K562 (cell line): ENCODE data around the gene PLAAT4. TPM values are rescaled to one million over a fixed set of nuclear protein-coding genes. Genes with fewer than 3 reads are reported as not detected.
A peak's percentile ranks its signal among the peaks of the same experiment; 100 is the strongest.

Experiments used
- AFF1 ChIP-seq, 2 experiments: fragments of 450-650 bp; IDR thresholded peaks; 2 replicates each; pipeline ENCODE4 v1.6.1; 2018; ENCODE audit warnings: mild to moderate bottlenecking in 2 of 2, low read depth in 1 of 2; ENCODE audit not compliant: partially characterized antibody in 2 of 2
- FOXM1 ChIP-seq, 2 experiments: fragments of 450-650 bp in 1 of 2; sonication (generic) in 1 of 2; formaldehyde crosslinking in 1 of 2; IDR thresholded peaks; 2 replicates each; pipeline versions ENCODE4 v1.6.1 to v1.9.0; 2017 to 2022; ENCODE audit warnings: low read depth in 2 of 2, mild to moderate bottlenecking in 2 of 2, missing genetic modification reagents in 1 of 2, moderate library complexity in 1 of 2
- GTF2B ChIP-seq: IDR thresholded peaks from 2 replicates; pipeline ENCODE4 v1.6.1; 2011; ENCODE audit not compliant: insufficient read length; ENCODE audit errors: extremely low read depth
- HMBOX1 ChIP-seq: sonication (generic); IDR thresholded peaks from 2 replicates; pipeline ENCODE4 v1.6.1; 2016
- KDM1A ChIP-seq, 2 experiments: fragments of 450-650 bp; IDR thresholded peaks; 2 replicates each; pipeline ENCODE4 v1.6.1; 2016; ENCODE audit warnings: mild to moderate bottlenecking in 2 of 2
- NFIC ChIP-seq: fragments of 450-650 bp; IDR thresholded peaks from 2 replicates; pipeline ENCODE4 v1.6.1; 2017; ENCODE audit warnings: mild to moderate bottlenecking, inconsistent platforms
- RAD21 ChIP-seq, 2 experiments: fragments of 250-450 bp in 1 of 2; fragments of 450-650 bp in 1 of 2; sonication (Bioruptor Pico) in 1 of 2; formaldehyde crosslinking in 1 of 2; IDR thresholded peaks in 1 of 2; conservative IDR thresholded peaks in 1 of 2; 2 replicates each; pipeline versions ENCODE4 v1.4.0 to v1.8.0; 2020 to 2022; ENCODE audit warnings: mild to moderate bottlenecking in 2 of 2, moderate library complexity in 1 of 2
- SFPQ ChIP-seq: fragments of 200-400 bp; formaldehyde crosslinking; IDR thresholded peaks from 2 replicates; pipeline ENCODE4 v1.6.1; 2017; ENCODE audit warnings: mild to moderate bottlenecking, low read depth, low read length, moderate library complexity
- TFAM ChIP-seq: fragments of 250-450 bp; sonication (Bioruptor Pico); conservative IDR thresholded peaks from 2 replicates; pipeline ENCODE4 v1.5.0; 2021; ENCODE audit warnings: mild to moderate bottlenecking, moderate library complexity
- XRCC5 ChIP-seq: fragments of 200-400 bp; formaldehyde crosslinking; IDR thresholded peaks from 2 replicates; pipeline ENCODE4 v1.6.1; 2017; ENCODE audit warnings: low read depth, mild to moderate bottlenecking, low read length
- YY1 ChIP-seq, 3 experiments: IDR thresholded peaks; 2 replicates each; pipeline ENCODE4 v1.6.1; 2011; ENCODE audit warnings: low read length in 2 of 3, mild to moderate bottlenecking in 2 of 3, moderate library complexity in 2 of 3, borderline replicate concordance in 1 of 3, control low read depth in 1 of 3, low read depth in 1 of 3; ENCODE audit not compliant: insufficient read depth in 3 of 3, insufficient replicate concordance in 2 of 3, control insufficient read depth in 1 of 3, insufficient read length in 1 of 3; ENCODE audit errors: extremely low read depth in 1 of 3
- ZKSCAN8 ChIP-seq: fragments of 200-800 bp; sonication (Bioruptor generic); IDR thresholded peaks from 2 replicates; pipeline ENCODE4 v1.6.1; 2016; ENCODE audit warnings: missing genetic modification characterization, missing compliant biosample characterization
- ZNF197 ChIP-seq: fragments of 200-800 bp; sonication (Bioruptor generic); IDR thresholded peaks from 2 replicates; pipeline ENCODE4 v1.6.1; 2016; ENCODE audit warnings: low read depth, missing genetic modification characterization, missing compliant biosample characterization
- ZNF277 ChIP-seq: fragments of 250-450 bp; sonication (Bioruptor Pico); IDR thresholded peaks from 2 replicates; pipeline ENCODE4 v1.8.0; 2022; ENCODE audit warnings: inconsistent platforms, mild to moderate bottlenecking, moderate library complexity, borderline replicate concordance
- ZNF431 ChIP-seq: sonication (generic); formaldehyde crosslinking; IDR thresholded peaks from 2 replicates; pipeline ENCODE4 v1.8.0; 2022; ENCODE audit warnings: mild to moderate bottlenecking, missing genetic modification reagents
- polyA plus RNA-seq, 8 experiments: library from polyadenylated mRNA; depleted of rRNA in 4 of 8; stranded (reverse) in 5 of 8; unstranded in 3 of 8; fragments of >200 nt; fragmentation: Nextera tagmentation in 2 of 8; fragmentation: Illumina TruSeq in 1 of 8; extraction: Ambion mirVana in 2 of 8; extraction: Trizol in 1 of 8; gene quantifications; 2 replicates each; pipeline versions ENCODE4 v1.2.1 to v1.2.3, GENCODE V29; 2011 to 2014; ENCODE audit warnings: inconsistent platforms in 1 of 8, missing spikeins in 1 of 8
- total RNA-seq, 7 experiments: library from RNA; depleted of rRNA in 6 of 7; stranded (reverse); fragments of >200 nt in 6 of 7; fragmentation: Illumina TruSeq in 2 of 7; extraction: Trizol in 2 of 7; gene quantifications; 2 replicates each; pipeline versions ENCODE4 v1.2.1 to v1.2.3, GENCODE V29; 2011 to 2021; ENCODE audit warnings: low replicate concordance in 1 of 7

PLAAT4 gene
- total and polyA plus RNA-seq, 9 of the 15 experiments (the other 6 are each of a cell fraction or from before 2014, with no cell fraction given) = 0.54 to 3.0 (median 1.3) TPM; not detected in 1

GRCh38 chr11:63518548-63518947 is 18.1 kb upstream of the PLAAT4 start (continued):
- TF ChIP-seq AFF1 (IDR thresholded peaks at IDR 0.05; ENCODE audit: low read depth in 1 of 2, partially characterized antibody in 2 of 2) (no peak), TFAM (no peak), ZKSCAN8 (no peak), GTF2B (no peak), FOXM1 (IDR thresholded peaks at IDR 0.05; ENCODE audit: low read depth) (peak; percentile 49; the same call in 1 of the 2 replicates), FOXM1 (CRISPR knock-in tag; IDR thresholded peaks at IDR 0.05; ENCODE audit: low read depth) (no peak), HMBOX1 (no peak), ZNF431 (CRISPR knock-in tag) (no peak), ZNF277 (CRISPR knock-in tag) (no peak), ZNF197 (no peak), RAD21 (CRISPR knock-in tag; conservative IDR thresholded peaks at IDR 0.05 in 1 of 2, IDR thresholded peaks at IDR 0.05 in 1 of 2) (peak in 1 of 2 experiments; percentile 17; a peak in 1 of 4 replicates), XRCC5 (no peak), NFIC (peak; percentile 23; the same call in 1 of the 2 replicates), SFPQ (no peak), YY1 (IDR thresholded peaks at IDR 0.05; ENCODE audit: borderline replicate concordance in 1 of 3, control insufficient read depth in 1 of 3, extremely low read depth in 1 of 3, insufficient read depth in 3 of 3, insufficient read length in 1 of 3, insufficient replicate concordance in 2 of 3, low read depth in 1 of 3, low read length in 2 of 3) (no peak), KDM1A (IDR thresholded peaks at IDR 0.05) (peak; percentile 56 to 60; a peak in 3 of 4 replicates)
